ENCODE results near the gene TRIM41. TPM values are rescaled to one million over a fixed set of nuclear protein-coding genes. Genes with fewer than 3 reads are reported as not detected.
A peak's percentile ranks its signal among the peaks of the same experiment; 100 is the strongest.

The TRIM41 gene
- total RNA-seq, 1 donor: 15.9 TPM

DNA sequence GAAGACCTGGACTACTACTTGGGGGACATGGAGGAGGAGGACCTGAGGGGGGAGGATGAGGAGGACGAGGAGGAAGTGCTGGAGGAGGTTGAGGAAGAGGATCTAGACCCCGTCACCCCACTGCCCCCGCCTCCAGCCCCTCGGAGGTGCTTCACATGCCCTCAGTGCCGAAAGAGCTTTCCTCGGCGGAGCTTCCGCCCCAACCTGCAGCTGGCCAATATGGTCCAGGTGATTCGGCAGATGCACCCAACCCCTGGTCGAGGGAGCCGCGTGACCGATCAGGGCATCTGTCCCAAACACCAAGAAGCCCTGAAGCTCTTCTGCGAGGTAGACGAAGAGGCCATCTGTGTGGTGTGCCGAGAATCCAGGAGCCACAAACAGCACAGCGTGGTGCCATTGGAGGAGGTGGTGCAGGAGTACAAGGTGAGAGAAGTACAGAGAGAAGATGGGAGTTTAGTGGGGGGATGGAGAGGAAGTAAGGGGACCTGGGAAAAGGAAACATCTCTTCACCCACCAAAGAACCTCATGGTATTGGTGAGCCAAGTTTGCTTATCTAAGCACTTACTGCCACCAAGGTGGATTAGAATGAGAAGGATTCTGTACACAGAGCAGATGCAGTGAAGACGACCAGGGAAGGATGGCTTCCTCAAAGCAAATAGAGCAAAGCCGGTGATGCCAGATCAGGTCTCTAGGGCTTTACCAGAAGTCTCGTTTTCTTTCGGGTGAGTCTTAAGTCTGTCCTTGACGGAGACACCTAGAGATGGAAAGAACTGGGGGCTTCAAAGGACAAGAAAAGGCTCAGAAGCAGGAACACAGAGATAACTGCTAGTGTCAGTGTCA, 1.5 kb downstream of the TRIM41 start:
- Histone ChIP-seq H2AFZ (ENCODE audit: low read length) (peak overlapping the region; percentile 83), H3K79me2 (ENCODE audit: insufficient read depth, low read length) (peaks cover 45% of the 10 kb centered on the region), H3K27ac (ENCODE audit: low read depth, low read length) (peak overlapping the region; percentile 98), H3K4me3 (ENCODE audit: insufficient read depth, low read length) (peak overlapping the region; percentile 95), H3K36me3 (ENCODE audit: insufficient read depth, low read length) (peaks cover 20% of the 10 kb centered on the region), H3K4me2 (ENCODE audit: insufficient read depth, low read length) (peak overlapping the region; percentile 97), H3K9me3 (ENCODE audit: low read depth, low read length) (no peaks in the 10 kb centered on the region), H4K20me1 (ENCODE audit: insufficient read depth, low read length) (no peaks in the 10 kb centered on the region), H3K4me1 (ENCODE audit: insufficient read depth, low read length) (peaks cover 18% of the 10 kb centered on the region), H3K27me3 (ENCODE audit: insufficient read depth, low read length) (no peaks in the 10 kb centered on the region)
- DNase-seq (ENCODE audit: insufficient read length, low spot score, missing footprints): no peak
- TF ChIP-seq CTCF (IDR thresholded peaks at IDR 0.05; ENCODE audit: extremely low read depth, low read depth, low read length): no peak

DNA sequence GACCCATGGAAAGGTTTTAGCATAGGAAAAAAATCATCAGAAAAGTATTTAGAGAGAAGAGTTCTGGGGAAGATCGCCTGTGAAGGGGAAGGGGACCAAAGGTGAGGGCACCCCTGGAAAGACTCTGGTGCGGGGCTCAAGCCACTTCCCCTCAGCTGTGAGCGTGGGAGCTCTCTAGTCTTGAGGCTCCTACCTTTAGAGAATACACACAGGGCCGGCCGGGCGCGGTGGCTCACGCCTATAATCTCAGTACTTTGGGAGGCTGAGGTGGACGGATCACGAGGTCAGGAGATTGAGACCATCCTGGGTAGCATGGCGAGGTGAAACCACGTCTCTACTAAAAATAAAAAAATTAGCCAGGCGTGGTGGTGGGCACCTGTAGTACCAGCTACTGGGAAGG, 6.9 kb downstream of the TRIM41 start:
- DNase-seq (ENCODE audit: insufficient read length, low spot score, missing footprints): no peak
- H3K27me3 ChIP-seq (ENCODE audit: insufficient read depth, low read length): no peaks in the 10 kb centered on the region

DNA sequence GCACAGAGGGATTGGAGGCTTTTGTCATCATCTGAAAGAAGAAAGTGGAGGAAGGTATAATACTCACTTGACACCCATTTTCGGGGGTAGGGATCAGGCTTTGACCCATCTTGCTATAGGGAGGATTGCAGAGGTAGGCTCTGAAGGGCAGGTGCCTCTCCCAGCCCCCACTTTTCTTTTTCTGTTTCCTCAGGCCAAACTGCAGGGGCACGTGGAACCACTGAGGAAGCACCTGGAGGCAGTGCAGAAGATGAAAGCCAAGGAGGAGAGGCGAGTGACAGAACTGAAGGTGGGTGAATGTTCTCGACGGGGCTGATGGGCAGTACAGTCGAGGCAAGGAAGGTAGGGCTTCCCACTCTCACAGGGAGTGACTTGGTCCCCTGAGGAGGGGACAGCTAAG, 7.5 kb downstream of the TRIM41 start:
- Histone ChIP-seq H3K9me3 (ENCODE audit: low read depth, low read length) (no peaks in the 10 kb centered on the region), H2AFZ (ENCODE audit: low read length) (no peak overlapping the region), H4K20me1 (ENCODE audit: insufficient read depth, low read length) (no peaks in the 10 kb centered on the region), H3K4me1 (ENCODE audit: insufficient read depth, low read length) (no peaks in the 10 kb centered on the region), H3K4me2 (ENCODE audit: insufficient read depth, low read length) (no peak overlapping the region), H3K79me2 (ENCODE audit: insufficient read depth, low read length) (peaks cover 28% of the 10 kb centered on the region), H3K27me3 (ENCODE audit: insufficient read depth, low read length) (no peaks in the 10 kb centered on the region), H3K4me3 (ENCODE audit: insufficient read depth, low read length) (no peak overlapping the region), H3K36me3 (ENCODE audit: insufficient read depth, low read length) (peaks cover 55% of the 10 kb centered on the region), H3K27ac (ENCODE audit: low read depth, low read length) (no peak overlapping the region)
- DNase-seq (ENCODE audit: insufficient read length, low spot score, missing footprints): no peak
- no peak for TF ChIP-seq CTCF (IDR thresholded peaks at IDR 0.05; ENCODE audit: extremely low read depth, low read depth, low read length)

More for the DNA sequence above, 6.9 kb downstream of the TRIM41 start:
- H3K36me3 ChIP-seq (ENCODE audit: insufficient read depth, low read length): peaks cover 50% of the 10 kb centered on the region
- peaks cover 2% of the 10 kb centered on the region for H3K4me1 ChIP-seq (ENCODE audit: insufficient read depth, low read length)
- no peak overlapping the region for H3K4me3 ChIP-seq (ENCODE audit: insufficient read depth, low read length)
- H3K27ac ChIP-seq (ENCODE audit: low read depth, low read length): no peak overlapping the region
- peaks cover 34% of the 10 kb centered on the region for H3K79me2 ChIP-seq (ENCODE audit: insufficient read depth, low read length)
- no peaks in the 10 kb centered on the region for H4K20me1 ChIP-seq (ENCODE audit: insufficient read depth, low read length)
- H3K4me2 ChIP-seq (ENCODE audit: insufficient read depth, low read length): no peak overlapping the region
- TF ChIP-seq CTCF (IDR thresholded peaks at IDR 0.05; ENCODE audit: extremely low read depth, low read depth, low read length): no peak
- no peak overlapping the region for H2AFZ ChIP-seq (ENCODE audit: low read length)
- H3K9me3 ChIP-seq (ENCODE audit: low read depth, low read length): no peaks in the 10 kb centered on the region

GRCh38 chr5:181231432-181231831, 8.4 kb downstream of the TRIM41 start:
- H4K20me1 ChIP-seq (ENCODE audit: insufficient read depth, low read length): no peaks in the 10 kb centered on the region
- H3K36me3 ChIP-seq (ENCODE audit: insufficient read depth, low read length): peaks cover 59% of the 10 kb centered on the region
- no peak for TF ChIP-seq CTCF (IDR thresholded peaks at IDR 0.05; ENCODE audit: extremely low read depth, low read depth, low read length)
- H3K4me1 ChIP-seq (ENCODE audit: insufficient read depth, low read length): no peaks in the 10 kb centered on the region
- DNase-seq (ENCODE audit: insufficient read length, low spot score, missing footprints): no peak
- no peak overlapping the region for H2AFZ ChIP-seq (ENCODE audit: low read length)
- peaks cover 19% of the 10 kb centered on the region for H3K79me2 ChIP-seq (ENCODE audit: insufficient read depth, low read length)
- H3K4me2 ChIP-seq (ENCODE audit: insufficient read depth, low read length): no peak overlapping the region
- no peaks in the 10 kb centered on the region for H3K9me3 ChIP-seq (ENCODE audit: low read depth, low read length)
- H3K27ac ChIP-seq (ENCODE audit: low read depth, low read length): no peak overlapping the region
- no peak overlapping the region for H3K4me3 ChIP-seq (ENCODE audit: insufficient read depth, low read length)
- no peaks in the 10 kb centered on the region for H3K27me3 ChIP-seq (ENCODE audit: insufficient read depth, low read length)
